ENCODE data around the gene CADM4. TPM values are rescaled to one million over a fixed set of nuclear protein-coding genes. Genes with fewer than 3 reads are reported as not detected.

The CADM4 gene
- total and polyA plus RNA-seq, 9 of the 15 experiments (the other 6 are each of a cell fraction or from before 2014, with no cell fraction given): 0.03 to 4.6 (median 1.3) TPM

GRCh38 chr19:43639519-43640423 lies at the start of gene CADM4 (continued):
- TF ChIP-seq ZNF511 (CRISPR knock-in tag; IDR thresholded peaks at IDR 0.05): no peak
- TF ChIP-seq THAP7 (CRISPR knock-in tag; IDR thresholded peaks at IDR 0.05): no peak
- no peak for TF ChIP-seq TBL1XR1 (IDR thresholded peaks at IDR 0.05; ENCODE audit: low read length in 2 of 2)
- no peak for TF ChIP-seq ELK1 (CRISPR knock-in tag; IDR thresholded peaks at IDR 0.05)
- no peak for TF ChIP-seq MEIS2 (IDR thresholded peaks at IDR 0.05; ENCODE audit: partially characterized antibody)
- peak; percentile 82 for TF ChIP-seq E2F8 (IDR thresholded peaks at IDR 0.05; ENCODE audit: low read depth, partially characterized antibody)
- TF ChIP-seq TAF15 (IDR thresholded peaks at IDR 0.05; ENCODE audit: low read depth, low read length): no peak
- TF ChIP-seq ZBTB8A (IDR thresholded peaks at IDR 0.05; ENCODE audit: partially characterized antibody): no peak
- TF ChIP-seq ZNF655 (CRISPR knock-in tag; IDR thresholded peaks at IDR 0.05): no peak
- no peak for TF ChIP-seq FOXJ2 (tag; IDR thresholded peaks at IDR 0.05)
- TF ChIP-seq CTCFL (IDR thresholded peaks at IDR 0.05; ENCODE audit: borderline replicate concordance, insufficient read depth, low read depth, low read length, poor library complexity, severe bottlenecking): no peak
- no peak for TF ChIP-seq HDAC2 (IDR thresholded peaks at IDR 0.05)
- TF ChIP-seq SREBF2 (CRISPR knock-in tag; IDR thresholded peaks at IDR 0.05): no peak
- no peak; the same call in 1 of the 2 replicates for TF ChIP-seq HNRNPL (IDR thresholded peaks at IDR 0.05; ENCODE audit: low read depth, low read length)
- no peak for TF ChIP-seq STAT5A (IDR thresholded peaks at IDR 0.05; ENCODE audit: borderline replicate concordance, low read length)
- TF ChIP-seq ZBTB2 (IDR thresholded peaks at IDR 0.05): peak; percentile 57; the same call in 1 of the 2 replicates
